Liver (tissue), 9 donors: Measurements from ENCODE around the gene SYNDIG1. TPM values are rescaled to one million over a fixed set of nuclear protein-coding genes. Genes with fewer than 3 reads are reported as not detected.

Experiments used
- DNase-seq: peaks from one replicate; pipeline ENCODE4 v3.0.0-alpha.2; 2017; ENCODE audit warnings: low spot score
- H3K27ac ChIP-seq, 2 donors: one replicate each; pipeline ENCODE4 v1.7.0; 2013; ENCODE audit warnings: inconsistent platforms in 2 of 2, low read length in 2 of 2, control low read depth in 1 of 2, low read depth in 1 of 2, mild to moderate bottlenecking in 1 of 2
- H3K27me3 ChIP-seq, 4 donors: one replicate each; pipeline versions ENCODE4 v1.6.1 to v1.7.0; 2013; ENCODE audit warnings: low read length in 3 of 4, inconsistent platforms in 1 of 4, mild to moderate bottlenecking in 1 of 4, moderate library complexity in 1 of 4; ENCODE audit not compliant: control insufficient read depth in 4 of 4, insufficient read depth in 4 of 4
- H3K36me3 ChIP-seq, 4 donors: one replicate each; pipeline versions ENCODE4 v1.6.1 to v1.7.0; 2013; ENCODE audit warnings: low read length in 3 of 4, mild to moderate bottlenecking in 3 of 4, low read depth in 1 of 4, moderate library complexity in 1 of 4; ENCODE audit not compliant: control insufficient read depth in 4 of 4, insufficient read depth in 3 of 4
- H3K4me1 ChIP-seq, 4 donors: one replicate each; pipeline versions ENCODE4 v1.6.1 to v1.7.0; 2013; ENCODE audit warnings: low read length in 3 of 4, mild to moderate bottlenecking in 3 of 4, moderate library complexity in 1 of 4; ENCODE audit not compliant: control insufficient read depth in 4 of 4, insufficient read depth in 4 of 4
- H3K4me3 ChIP-seq, 3 donors: one replicate each; pipeline versions ENCODE4 v1.6.1 to v1.7.0; 2013; ENCODE audit warnings: low read length in 3 of 3, control low read depth in 1 of 3, low read depth in 1 of 3, mild to moderate bottlenecking in 1 of 3
- H3K9ac ChIP-seq, 2 donors: one replicate each; pipeline ENCODE4 v1.7.0; 2013; ENCODE audit warnings: low read length in 2 of 2, mild to moderate bottlenecking in 2 of 2, moderate library complexity in 2 of 2, control low read depth in 1 of 2, low read depth in 1 of 2
- H3K9me3 ChIP-seq, 4 donors: one replicate each; pipeline versions ENCODE4 v1.6.1 to v1.7.0; 2013; ENCODE audit warnings: low read length in 3 of 4; ENCODE audit not compliant: control insufficient read depth in 4 of 4
- ATF3 ChIP-seq: IDR thresholded peaks from 2 replicates; pipeline ENCODE4 v1.6.1; 2016; ENCODE audit warnings: antibody characterized with exemption
- CTCF ChIP-seq: fragments of 150-350 bp; IDR thresholded peaks from 2 replicates; pipeline ENCODE4 v1.5.1; 2017; ENCODE audit warnings: improper control_type of control experiment, low read depth, low read length; ENCODE audit not compliant: missing input control
- EGR1 ChIP-seq, 2 donors: IDR thresholded peaks; 2 replicates each; pipeline ENCODE4 v1.6.1; 2016 to 2018; ENCODE audit warnings: antibody characterized with exemption in 2 of 2, low read depth in 2 of 2
- FOXA1 ChIP-seq: IDR thresholded peaks from 2 replicates; pipeline ENCODE4 v1.6.1; 2016; ENCODE audit warnings: antibody characterized with exemption
- FOXA2 ChIP-seq: IDR thresholded peaks from 2 replicates; pipeline ENCODE4 v1.6.1; 2016; ENCODE audit warnings: antibody characterized with exemption
- HNF4A ChIP-seq, 2 donors: conservative IDR thresholded peaks; 2 replicates each; pipeline ENCODE4 v1.6.1; 2016; ENCODE audit warnings: antibody characterized with exemption in 2 of 2, mild to moderate bottlenecking in 2 of 2
- HNF4G ChIP-seq: IDR thresholded peaks from 2 replicates; pipeline ENCODE4 v1.6.1; 2016; ENCODE audit warnings: antibody characterized with exemption
- JUND ChIP-seq, 2 donors: IDR thresholded peaks; 2 replicates each; pipeline ENCODE4 v1.6.1; 2016; ENCODE audit warnings: antibody characterized with exemption in 2 of 2
- MAX ChIP-seq: IDR thresholded peaks from 2 replicates; pipeline ENCODE4 v1.6.1; 2016; ENCODE audit warnings: antibody characterized with exemption
- NR2F2 ChIP-seq: IDR thresholded peaks from 2 replicates; pipeline ENCODE4 v1.6.1; 2016; ENCODE audit warnings: antibody characterized with exemption
- RAD21 ChIP-seq, 2 donors: IDR thresholded peaks; 2 replicates each; pipeline ENCODE4 v1.6.1; 2016; ENCODE audit warnings: antibody characterized with exemption in 2 of 2, mild to moderate bottlenecking in 2 of 2
- REST ChIP-seq: IDR thresholded peaks from 2 replicates; pipeline ENCODE4 v1.6.1; 2016; ENCODE audit warnings: antibody characterized with exemption, mild to moderate bottlenecking
- RXRA ChIP-seq, 2 donors: IDR thresholded peaks; 2 replicates each; pipeline ENCODE4 v1.6.1; 2017 to 2018; ENCODE audit warnings: antibody characterized with exemption in 2 of 2, mild to moderate bottlenecking in 1 of 2
- SP1 ChIP-seq: IDR thresholded peaks from 2 replicates; pipeline ENCODE4 v1.6.1; 2018; ENCODE audit warnings: antibody characterized with exemption, mild to moderate bottlenecking
- TAF1 ChIP-seq: conservative IDR thresholded peaks from 2 replicates; pipeline ENCODE4 v1.6.1; 2016; ENCODE audit warnings: antibody characterized with exemption, mild to moderate bottlenecking
- WGBS: extraction: QIAGEN DNeasy Blood & Tissue Kit; methylation state at CpG from one replicate; pipeline ENCODE4 v1.1.7; 2013; 5-methylcytosine and 5-hydroxymethylcytosine counted together
- polyA plus RNA-seq, 2 donors: library from polyadenylated mRNA; stranded (reverse) in 1 of 2; unstranded in 1 of 2; fragments of 200-250 nt in 1 of 2; fragments of >200 nt in 1 of 2; fragmentation: Nextera tagmentation in 1 of 2; extraction: Ambion mirVana in 1 of 2; gene quantifications; one replicate each; pipeline versions ENCODE4 v1.2.1 to v1.2.3, GENCODE V29; 2013 to 2015
- total RNA-seq, 2 donors: library from RNA; depleted of rRNA; stranded (reverse); fragments of >200 nt; gene quantifications; one replicate each; pipeline ENCODE4 v1.2.3, GENCODE V29; 2014
- donor health status: healthy.
- donor health status: healthy.
- donor health status: healthy.
- donor health status: healthy.
- donor health status: healthy.

Gene SYNDIG1
- total and polyA plus RNA-seq, 4 donors = 0.05 to 0.08 TPM; not detected in 2

GRCh38 chr20:24441661-24442060, 27.8 kb upstream of the SYNDIG1 start:
- 85% methylated on average over 9 of the region's 9 CpGs for WGBS
- H3K27me3 ChIP-seq = no peaks in the 10 kb centered on the region
- no peak overlapping the region for H3K27ac ChIP-seq
- no peak for DNase-seq
- H3K36me3 ChIP-seq = no peaks in the 10 kb centered on the region
- H3K9me3 ChIP-seq = no peaks in the 10 kb centered on the region
- TF ChIP-seq HNF4A (conservative IDR thresholded peaks at IDR 0.05) = no peak
- TF ChIP-seq NR2F2 = no peak
- TF ChIP-seq EGR1 (IDR thresholded peaks at IDR 0.05; ENCODE audit: low read depth in 2 of 2) = no peak
- no peak for TF ChIP-seq FOXA1
- no peak for TF ChIP-seq TAF1
- H3K4me3 ChIP-seq = no peak overlapping the region
- H3K9ac ChIP-seq = no peak overlapping the region
- H3K4me1 ChIP-seq = no peaks in the 10 kb centered on the region

GRCh38 chr20:24442909-24443308, 26.5 kb upstream of the SYNDIG1 start:
- H3K9ac ChIP-seq = no peak overlapping the region

More at GRCh38 chr20:24442909-24443308, 26.5 kb upstream of the SYNDIG1 start:
- Histone ChIP-seq H3K4me1 (no peaks in the 10 kb centered on the region), H3K27me3 (no peaks in the 10 kb centered on the region), H3K36me3 (no peaks in the 10 kb centered on the region), H3K27ac (no peak overlapping the region), H3K4me3 (no peak overlapping the region), H3K9me3 (no peaks in the 10 kb centered on the region)
- DNase-seq = no peak
- 89% methylated on average over 3 of the region's 3 CpGs for WGBS
- TF ChIP-seq TAF1 (no peak), ATF3 (no peak), MAX (no peak), REST (no peak), HNF4A (conservative IDR thresholded peaks at IDR 0.05) (no peak), RAD21 (IDR thresholded peaks at IDR 0.05) (no peak), FOXA2 (no peak), HNF4G (no peak), NR2F2 (no peak), FOXA1 (no peak), RXRA (IDR thresholded peaks at IDR 0.05) (no peak), CTCF (no peak), SP1 (no peak), JUND (IDR thresholded peaks at IDR 0.05) (no peak), EGR1 (IDR thresholded peaks at IDR 0.05; ENCODE audit: low read depth in 2 of 2) (no peak)
